CD4-positive, alpha-beta T cell treated with Interleukin-15 for 4 hours (primary cell): Measurements from ENCODE around the gene LCA5.
"Not testable (repeated sequence)": the region's sequence is repeated elsewhere in the genome, so short reads cannot be mapped to it uniquely, and the experiment has no call there.

Experiments
- DNase-seq: peaks from one replicate; pipeline ENCODE4 v3.0.0-alpha.2; 2020; ENCODE audit warnings: low spot score

The LCA5 gene

GRCh38 chr6:79536954-79537747, at the start of gene LCA5:
Gene LCA5 (minus strand): TSS chr6:79537430. CDS start chr6:79518894, 18,536 bp downstream.
- DNase-seq = peak; percentile 82

- no peak for DNase-seq
These were observed 49.3 kb upstream of the LCA5 start for GRCh38 chr6:79586548-79586947.

- no peak for DNase-seq
These were observed 47.1 kb upstream of the LCA5 start for GRCh38 chr6:79584332-79584731.

- DNase-seq = not testable (repeated sequence)
These were observed 40.7 kb upstream of the LCA5 start for GRCh38 chr6:79577926-79578325.

- DNase-seq = no peak
These were observed 37.5 kb upstream of the LCA5 start for GRCh38 chr6:79574630-79575225.

GRCh38 chr6:79574174-79574573, 36.9 kb upstream of the LCA5 start:
- DNase-seq = no peak

GRCh38 chr6:79571030-79571367, 33.8 kb upstream of the LCA5 start:
- DNase-seq = no peak

- DNase-seq = peak; percentile 19
These were observed 33.1 kb upstream of the LCA5 start for GRCh38 chr6:79570129-79571029.

- DNase-seq = no peak
These were observed 31.8 kb upstream of the LCA5 start for GRCh38 chr6:79568996-79569395.

GRCh38 chr6:79564636-79565035, 27.4 kb upstream of the LCA5 start:
- DNase-seq = no peak

GRCh38 chr6:79559706-79560105, 22.5 kb upstream of the LCA5 start:
- no peak for DNase-seq

GRCh38 chr6:79557673-79558467, 20.6 kb upstream of the LCA5 start:
- no peak for DNase-seq

- DNase-seq = no peak
These were observed 17.1 kb upstream of the LCA5 start for GRCh38 chr6:79554305-79554704.

- no peak for DNase-seq
These were observed 14.2 kb upstream of the LCA5 start for GRCh38 chr6:79551401-79551800.

GRCh38 chr6:79548304-79548703, 11.1 kb upstream of the LCA5 start:
- DNase-seq = no peak

GRCh38 chr6:79546186-79546585, 9.0 kb upstream of the LCA5 start:
- no peak for DNase-seq

GRCh38 chr6:79544939-79545450, 7.8 kb upstream of the LCA5 start:
- no peak for DNase-seq

- no peak for DNase-seq
These were observed 7.2 kb upstream of the LCA5 start for GRCh38 chr6:79544299-79544927.

- no peak for DNase-seq
These were observed 6.7 kb upstream of the LCA5 start for GRCh38 chr6:79543886-79544285.

GRCh38 chr6:79543411-79543810, 6.2 kb upstream of the LCA5 start:
- no peak for DNase-seq
